GM12891 (cell line): ENCODE measurements around the gene ADCY2. TPM values are rescaled to one million over a fixed set of nuclear protein-coding genes. Genes with fewer than 3 reads are reported as not detected.

ENCODE experiments used
- DNase-seq: peaks from one replicate; pipeline ENCODE4 v3.0.0; 2011; ENCODE audit warnings: low spot score; ENCODE audit not compliant: insufficient read length
- FAIRE-seq: peaks from 2 replicates; lab custom pipeline; 2011; peaks lifted over from hg19 to GRCh38; lab: Jason Lieb, UNC
- PAX5 ChIP-seq: IDR thresholded peaks from 2 replicates; pipeline ENCODE4 v1.6.1; 2011; ENCODE audit warnings: low read length, moderate library complexity, mild to moderate bottlenecking; ENCODE audit not compliant: insufficient read depth, severe bottlenecking
- POLR2A ChIP-seq: IDR thresholded peaks from 2 replicates; pipeline ENCODE4 v1.6.1; 2011; ENCODE audit warnings: low read depth, low read length, control low read depth
- POLR2AphosphoS5 ChIP-seq: IDR thresholded peaks from 2 replicates; pipeline ENCODE4 v1.6.1; 2011; ENCODE audit warnings: low read depth, low read length, control low read depth
- POU2F2 ChIP-seq: IDR thresholded peaks from 2 replicates; pipeline ENCODE4 v1.6.1; 2011; ENCODE audit warnings: low read depth, mild to moderate bottlenecking, control low read depth, low read length, moderate library complexity
- SPI1 ChIP-seq: IDR thresholded peaks from 2 replicates; pipeline ENCODE4 v1.6.1; 2011; ENCODE audit warnings: low read depth, low read length, control low read depth
- TAF1 ChIP-seq: IDR thresholded peaks from 2 replicates; pipeline ENCODE4 v1.6.1; 2011; ENCODE audit warnings: low read depth, low read length, control low read depth
- polyA plus RNA-seq: library from polyadenylated mRNA; unstranded; fragments of >200 nt; gene quantifications from one replicate; pipeline ENCODE4 v1.2.1, GENCODE V29; 2012; ENCODE audit warnings: low read depth, missing spikeins, inconsistent platforms; ENCODE audit not compliant: missing spikeins

Gene ADCY2
- not detected for polyA plus RNA-seq

DNA sequence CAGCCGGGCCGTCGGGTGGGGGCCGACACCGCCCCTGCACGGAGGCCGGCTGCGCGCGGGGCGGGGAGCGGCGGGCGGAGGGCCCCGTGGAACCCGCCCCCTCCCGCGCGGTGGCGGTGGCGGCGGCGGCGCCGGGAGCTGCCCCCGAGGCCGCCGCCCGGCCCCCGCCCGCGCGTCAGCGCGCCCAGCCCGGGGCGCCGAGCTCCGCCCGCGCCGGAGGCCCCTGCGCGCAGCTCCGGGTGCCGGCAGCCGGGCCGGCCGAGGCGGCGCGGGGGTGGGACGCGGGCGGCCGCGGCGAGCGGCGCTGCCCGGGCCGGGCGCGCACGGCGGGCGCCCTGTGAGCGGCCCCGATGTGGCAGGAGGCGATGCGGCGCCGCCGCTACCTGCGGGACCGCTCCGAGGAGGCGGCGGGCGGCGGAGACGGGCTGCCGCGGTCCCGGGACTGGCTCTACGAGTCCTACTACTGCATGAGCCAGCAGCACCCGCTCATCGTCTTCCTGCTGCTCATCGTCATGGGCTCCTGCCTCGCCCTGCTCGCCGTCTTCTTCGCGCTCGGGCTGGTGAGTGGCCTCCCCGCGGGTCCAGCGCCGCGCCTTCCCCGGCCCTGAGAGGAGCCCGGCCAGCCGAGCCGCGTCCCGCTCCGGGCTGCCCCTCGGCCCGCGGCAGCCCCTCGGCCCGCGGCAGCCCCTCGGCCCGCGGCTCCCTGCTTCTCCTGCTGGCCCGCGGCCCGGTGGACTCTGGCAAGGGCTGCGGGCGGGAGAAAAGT lies at the start of gene ADCY2:
ADCY2 (plus strand) TSS at position 192 of the 766 bp plus-strand sequence; CDS start at position 351, 159 bp downstream.
- TF ChIP-seq TAF1 (no peak), POLR2A (no peak), POU2F2 (no peak), POLR2AphosphoS5 (no peak), SPI1 (no peak), PAX5 (no peak)
- FAIRE-seq (no peak), DNase-seq (no peak)

DNA sequence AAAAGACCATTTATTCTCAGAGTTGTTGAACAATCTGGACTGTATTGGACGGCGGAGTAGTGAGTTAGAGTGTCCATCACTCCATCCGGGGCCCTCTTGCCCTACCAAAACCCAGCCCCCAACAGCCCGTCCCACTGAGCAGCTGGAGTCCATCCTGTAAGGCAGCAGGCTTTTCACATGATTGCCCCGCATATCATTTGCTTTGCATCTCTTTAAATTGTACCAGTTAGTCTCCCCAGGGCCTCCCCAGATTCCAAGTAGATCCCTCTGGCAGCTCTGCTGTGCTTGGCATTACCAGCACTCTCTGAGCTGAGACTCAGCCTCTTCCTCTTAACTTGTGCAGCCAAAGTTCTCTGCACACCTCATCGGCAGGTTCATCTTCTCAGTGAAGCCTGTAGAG lies 48.6 kb upstream of the ADCY2 start:
- TF ChIP-seq POLR2A (no peak), PAX5 (no peak), POU2F2 (no peak), TAF1 (no peak), POLR2AphosphoS5 (no peak), SPI1 (no peak)
- DNase-seq: no peak
- no peak for FAIRE-seq

DNA sequence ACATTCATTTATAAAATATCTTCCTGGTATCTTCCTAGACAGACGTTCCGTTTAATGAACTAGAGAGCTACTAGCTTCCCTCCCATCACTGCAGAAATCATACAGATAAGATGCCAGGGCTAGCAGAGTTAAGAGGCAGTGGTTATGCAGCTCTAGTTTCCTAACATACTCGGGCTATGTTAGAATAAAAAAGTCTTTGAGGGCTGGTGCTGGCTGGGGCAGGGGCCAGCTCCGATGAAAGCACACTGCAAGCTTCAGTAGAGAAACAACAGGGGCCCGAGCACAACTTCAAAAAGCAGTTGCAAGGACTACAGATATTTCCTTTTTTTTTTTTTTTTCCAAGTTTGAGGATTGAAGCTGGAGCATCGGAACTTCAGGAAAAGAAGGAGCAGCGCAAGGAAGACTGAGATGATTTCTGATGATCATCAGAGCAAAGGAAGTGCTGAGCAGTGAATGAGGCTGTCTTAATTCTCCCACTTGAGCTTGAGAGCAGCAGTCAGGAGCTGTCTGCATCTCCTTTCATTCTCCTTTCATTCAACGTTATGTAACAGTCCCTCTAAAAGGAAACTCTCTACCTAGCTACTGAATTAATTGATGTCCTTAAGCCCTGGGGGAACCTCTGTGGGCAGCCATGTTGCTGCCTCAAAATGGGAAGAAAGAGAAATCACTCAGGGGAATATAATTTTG lies 47.6 kb upstream of the ADCY2 start:
- TF ChIP-seq POLR2AphosphoS5: no peak
- TF ChIP-seq POU2F2: no peak
- no peak for TF ChIP-seq PAX5
- TF ChIP-seq TAF1: no peak
- TF ChIP-seq SPI1: no peak
- no peak for TF ChIP-seq POLR2A
- FAIRE-seq (no peak), DNase-seq (no peak)

DNA sequence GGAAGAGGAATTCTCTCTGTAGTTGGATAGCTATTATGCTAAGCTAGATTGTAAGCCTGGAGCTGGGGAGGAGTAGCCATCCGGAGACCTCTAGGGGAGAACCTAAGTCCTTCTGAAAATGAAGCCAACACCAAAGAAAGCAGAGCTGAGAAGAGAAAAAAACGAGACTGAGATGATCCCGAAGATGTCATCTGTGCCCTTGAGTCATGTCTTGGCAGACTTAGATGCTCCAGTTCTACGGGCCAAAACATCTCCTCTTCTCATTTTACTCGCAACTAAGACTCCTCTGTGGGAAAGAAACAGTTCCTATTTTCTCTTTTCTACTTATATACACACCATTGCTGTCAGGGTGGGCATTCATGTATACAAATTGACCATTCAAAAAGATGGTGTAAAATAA lies 34.3 kb upstream of the ADCY2 start:
- TF ChIP-seq POLR2A (no peak), POLR2AphosphoS5 (no peak), POU2F2 (no peak), TAF1 (no peak), PAX5 (no peak), SPI1 (no peak)

DNA sequence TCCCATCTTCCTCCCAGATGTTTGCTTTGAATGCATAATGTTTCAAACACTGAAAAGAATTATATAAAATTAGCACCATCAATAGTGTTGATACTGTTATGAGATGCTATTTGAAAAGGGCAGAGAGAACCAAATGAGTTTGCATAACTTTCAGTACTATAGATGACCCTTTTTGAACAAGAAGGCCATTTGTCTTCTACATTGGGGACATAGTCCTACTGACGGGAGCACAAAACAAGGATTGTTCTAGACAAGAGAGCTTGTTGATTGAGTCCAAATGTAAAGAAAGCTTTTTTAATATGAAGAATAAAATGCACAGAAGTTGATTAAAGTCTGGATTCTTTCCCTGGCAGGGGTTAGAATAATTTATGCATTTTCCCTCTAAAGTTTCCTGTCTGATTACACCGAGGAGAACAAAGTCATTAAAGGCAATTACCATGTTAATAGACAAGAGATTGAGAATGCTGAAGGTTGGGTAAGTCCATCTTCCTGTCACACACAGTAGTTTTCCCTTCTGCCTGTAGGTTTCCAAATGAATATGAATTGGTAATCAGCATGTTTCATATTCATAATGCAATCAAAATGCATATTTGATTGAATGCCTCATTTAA lies 32.8 kb upstream of the ADCY2 start:
- FAIRE-seq: no peak
- no peak for DNase-seq
- TF ChIP-seq SPI1 (no peak), POU2F2 (no peak), PAX5 (no peak), TAF1 (no peak), POLR2AphosphoS5 (no peak), POLR2A (no peak)

More for the DNA sequence above, 34.3 kb upstream of the ADCY2 start:
- DNase-seq (no peak), FAIRE-seq (no peak)

DNA sequence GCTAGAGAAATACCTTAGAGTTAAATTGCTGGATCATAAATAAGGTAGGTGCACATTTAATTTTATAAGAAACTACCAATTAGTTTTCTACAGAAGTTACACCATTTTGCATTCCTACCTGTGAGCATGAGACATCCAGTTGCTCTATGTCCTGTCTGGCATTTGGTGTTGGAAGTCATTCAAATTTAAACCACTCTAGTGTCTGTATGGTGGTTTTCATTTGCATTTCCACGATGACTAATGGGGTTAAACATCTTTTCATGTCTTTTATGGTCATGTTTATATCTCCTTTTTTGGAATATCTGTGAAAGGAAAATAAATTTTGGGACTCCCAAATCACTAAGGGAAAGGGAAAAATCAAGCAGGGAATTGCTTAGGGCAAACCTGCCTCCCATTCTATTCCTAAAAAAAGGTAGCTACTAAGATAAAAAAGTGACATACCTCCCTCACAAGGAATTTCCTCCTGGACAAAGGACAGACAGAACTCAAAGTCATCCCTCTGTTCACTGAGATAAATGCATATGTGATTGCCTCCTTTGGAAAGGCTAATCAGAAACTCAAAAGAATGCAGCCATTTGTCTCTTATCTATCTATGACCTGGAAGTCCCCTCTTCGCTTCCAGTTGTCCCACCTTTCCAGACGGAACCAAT lies 31.6 kb upstream of the ADCY2 start:
- no peak for FAIRE-seq

DNA sequence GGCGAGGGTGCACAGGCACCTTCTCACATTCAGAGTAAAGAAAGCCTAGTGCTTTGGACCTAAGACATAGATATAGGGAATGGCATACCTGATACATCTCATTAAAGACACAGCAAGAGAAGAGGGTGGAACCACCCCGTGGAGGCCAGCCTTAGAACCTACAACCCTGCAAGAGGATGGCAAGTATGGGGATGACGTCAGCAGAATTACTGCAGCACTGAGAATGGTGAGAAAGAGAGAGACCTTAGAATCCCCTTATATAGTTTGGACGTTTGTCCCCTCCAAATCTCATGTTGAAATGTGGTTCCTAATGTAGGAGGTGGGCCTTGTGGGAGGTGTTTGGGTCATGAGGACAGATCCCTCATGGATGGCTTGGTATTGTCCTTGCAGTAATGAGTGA lies 28.2 kb upstream of the ADCY2 start:
- no peak for TF ChIP-seq SPI1
- TF ChIP-seq POU2F2: no peak
- no peak for DNase-seq
- FAIRE-seq: no peak

More for the DNA sequence above, 31.6 kb upstream of the ADCY2 start:
- TF ChIP-seq POU2F2 (no peak), POLR2A (no peak), SPI1 (no peak), POLR2AphosphoS5 (no peak), PAX5 (no peak), TAF1 (no peak)
- DNase-seq: no peak

DNA sequence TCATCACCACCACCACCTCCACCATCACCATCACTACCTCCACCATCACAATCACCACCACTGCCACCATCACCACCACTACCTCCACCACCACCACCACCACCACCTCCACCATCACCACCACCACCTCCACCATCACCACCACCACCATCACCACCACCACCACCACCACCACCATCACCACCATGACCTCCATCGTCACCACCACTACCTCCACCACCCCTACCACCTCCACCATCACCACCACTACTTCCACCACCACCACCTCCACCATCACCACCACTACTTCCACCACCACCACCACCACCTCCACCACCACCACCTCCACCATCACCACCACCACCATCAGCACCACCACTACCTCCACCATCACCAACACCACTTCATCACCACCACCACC lies 23.5 kb upstream of the ADCY2 start:
- no peak for TF ChIP-seq POLR2A
- TF ChIP-seq POLR2AphosphoS5: no peak
- FAIRE-seq: peak; percentile 62
- no peak for DNase-seq

DNA sequence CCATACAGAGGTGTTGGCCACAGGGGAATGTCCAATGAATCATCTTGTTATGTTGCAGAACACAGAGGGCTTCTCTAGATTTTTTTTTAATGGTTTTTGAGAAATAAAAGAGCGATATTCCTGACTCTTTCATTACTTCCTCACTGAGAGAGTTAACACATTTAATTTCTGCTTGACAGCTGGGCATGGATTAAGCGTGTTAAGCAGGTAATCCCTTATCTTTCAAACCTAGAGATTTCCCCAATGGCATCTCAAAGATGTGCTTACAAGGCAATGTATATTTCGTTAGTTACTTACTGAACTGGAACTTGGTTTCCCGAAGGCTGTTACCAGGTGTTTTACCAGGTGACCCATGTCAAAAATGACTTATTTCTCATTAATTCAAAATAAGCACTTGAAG lies 21.8 kb upstream of the ADCY2 start:
- DNase-seq (no peak), FAIRE-seq (no peak)
- TF ChIP-seq POLR2AphosphoS5: no peak
- TF ChIP-seq PAX5: no peak
- no peak for TF ChIP-seq TAF1
